ENCODE measurements around the gene MSS51.

Gene MSS51

DNA sequence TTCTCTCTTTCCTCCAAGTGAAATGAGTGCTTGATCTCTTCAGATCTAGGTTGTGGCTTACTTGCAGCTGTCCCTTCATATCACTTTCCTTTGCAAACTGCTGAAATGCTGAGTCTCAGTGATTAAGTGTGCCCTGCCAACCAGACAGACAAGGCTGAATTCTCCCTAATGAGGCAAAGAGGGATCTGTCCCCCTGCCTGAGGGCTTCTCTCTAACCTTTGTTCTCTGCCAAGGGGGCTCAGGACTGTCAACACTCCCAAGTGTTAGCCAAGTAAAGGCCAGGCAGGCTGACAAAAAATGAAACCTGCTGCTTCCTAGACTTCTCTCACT, at the start of gene MSS51:
Gene MSS51, minus strand, starts transcription at position 24 of the 330 bp plus-strand sequence. CDS start 5,277 bp downstream, outside the sequence.
- DNase-seq, result no peak

DNA sequence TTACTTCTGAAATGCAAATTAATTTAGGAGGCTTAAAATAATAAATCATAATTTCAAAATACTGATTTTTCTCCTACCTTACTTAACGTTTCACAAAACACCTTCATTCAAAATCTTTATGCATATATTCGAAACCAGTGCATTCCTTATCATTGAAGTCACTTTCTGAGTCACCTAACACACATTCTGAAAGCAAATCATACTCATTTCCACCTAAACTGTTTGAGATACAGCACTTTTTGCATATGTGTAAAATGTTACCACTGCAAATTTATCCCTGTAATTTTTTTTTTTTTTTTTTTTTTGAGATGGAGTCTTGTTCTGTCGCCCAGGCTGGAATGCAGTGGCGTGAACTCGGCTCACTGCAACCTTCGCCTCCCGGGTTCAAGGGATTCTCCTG, 46.8 kb upstream of the MSS51 start:
- DNase-seq, result no peak

DNA sequence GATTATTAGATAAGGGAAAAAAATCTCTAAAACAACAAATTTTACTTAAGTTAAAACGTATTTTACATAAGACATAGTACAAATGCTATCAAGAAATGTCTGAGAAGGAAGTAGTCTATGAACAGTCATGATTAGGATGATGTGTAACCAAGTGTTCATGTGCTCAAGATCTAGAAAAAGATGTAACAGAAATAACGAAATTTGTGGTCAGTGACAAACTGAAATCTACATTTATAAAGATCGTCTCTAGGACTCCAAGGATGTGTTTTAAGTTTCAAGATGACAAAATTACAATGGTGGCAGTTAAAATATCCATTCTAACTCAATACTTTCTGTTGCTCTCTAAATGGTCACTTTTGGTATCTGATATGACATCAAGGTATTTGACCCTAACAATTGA, 45.3 kb upstream of the MSS51 start:
- no peak for DNase-seq

- no peak for DNase-seq
These were observed 37.9 kb upstream of the MSS51 start for GRCh38 chr10:73471226-73471625.

DNA sequence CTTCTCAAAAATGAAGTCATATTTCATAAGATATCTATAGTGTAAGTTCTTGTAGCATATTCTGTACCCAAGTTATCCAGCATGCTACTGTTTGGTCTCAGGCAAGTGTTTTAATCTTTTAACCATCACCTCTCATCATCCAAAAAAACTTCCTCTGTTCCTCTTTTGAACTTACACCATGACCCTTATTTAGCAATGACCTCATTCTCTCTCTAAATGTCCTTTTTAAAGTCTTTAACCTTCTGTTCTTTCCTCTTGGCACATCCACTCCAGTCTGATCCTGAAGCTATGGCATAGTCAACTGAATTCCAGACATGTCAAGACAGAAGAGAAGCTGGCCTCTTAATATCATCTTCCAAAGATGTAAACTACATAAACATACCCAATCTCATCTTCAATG, 36.2 kb upstream of the MSS51 start:
- no peak for DNase-seq

DNA sequence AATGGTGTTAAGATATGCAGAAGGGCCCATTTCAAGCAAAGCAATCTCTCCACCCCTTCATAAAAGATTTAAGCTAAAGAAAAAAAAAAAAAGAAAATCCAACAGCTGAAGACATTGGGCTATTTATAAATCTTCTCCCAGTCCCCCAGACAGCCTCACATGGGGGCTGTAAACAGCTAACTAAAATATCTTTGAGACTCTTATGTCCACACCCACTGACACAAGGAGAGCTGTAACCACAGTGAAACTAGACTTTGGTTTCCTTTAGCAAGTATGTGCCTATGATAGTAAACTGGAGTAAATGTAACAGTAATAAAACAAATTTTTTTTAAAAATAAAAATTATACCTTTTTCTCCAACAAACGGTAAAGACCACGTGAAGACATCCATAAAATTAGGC, 33.8 kb upstream of the MSS51 start:
- DNase-seq, result no peak

DNA sequence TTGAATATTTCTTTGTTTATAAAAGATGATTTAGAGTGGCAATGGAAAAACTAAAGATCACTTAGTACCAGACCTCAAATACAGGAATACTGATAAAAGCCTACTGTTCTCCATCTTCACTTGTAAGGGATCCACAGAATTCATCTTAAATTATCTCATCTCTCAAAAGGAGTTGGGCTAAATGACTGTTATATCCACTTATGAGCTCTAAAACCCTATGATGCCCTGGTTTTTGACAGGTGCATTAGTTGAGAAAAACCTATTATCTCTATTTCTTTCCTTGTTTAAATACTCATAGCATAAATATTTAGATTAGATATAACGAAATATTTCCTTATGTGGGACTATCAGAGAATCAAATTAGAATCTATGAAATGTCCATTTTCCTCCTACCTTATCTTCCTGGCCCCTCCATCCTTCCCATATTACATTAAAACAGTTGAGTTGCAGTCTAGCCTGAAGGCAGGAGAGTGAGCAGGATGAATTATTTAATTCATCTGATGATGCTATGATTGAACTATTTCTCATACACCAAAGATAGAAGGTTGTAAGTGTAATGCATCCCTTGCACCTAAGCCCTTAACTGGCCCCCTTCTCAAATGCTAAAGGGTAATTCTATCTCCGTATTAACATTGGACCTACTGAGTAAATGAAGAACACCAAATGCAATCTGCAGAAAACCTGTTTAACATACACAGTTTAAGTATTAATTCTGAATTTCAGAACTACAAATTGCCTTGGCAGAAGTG, 32.8 kb upstream of the MSS51 start:
- DNase-seq, result no peak

GRCh38 chr10:73460897-73461296, 27.5 kb upstream of the MSS51 start:
- no peak for DNase-seq

GRCh38 chr10:73459683-73460314, 26.4 kb upstream of the MSS51 start:
- no peak for DNase-seq

- DNase-seq, result no peak
These were observed 23.0 kb upstream of the MSS51 start for GRCh38 chr10:73456187-73456890.

DNA sequence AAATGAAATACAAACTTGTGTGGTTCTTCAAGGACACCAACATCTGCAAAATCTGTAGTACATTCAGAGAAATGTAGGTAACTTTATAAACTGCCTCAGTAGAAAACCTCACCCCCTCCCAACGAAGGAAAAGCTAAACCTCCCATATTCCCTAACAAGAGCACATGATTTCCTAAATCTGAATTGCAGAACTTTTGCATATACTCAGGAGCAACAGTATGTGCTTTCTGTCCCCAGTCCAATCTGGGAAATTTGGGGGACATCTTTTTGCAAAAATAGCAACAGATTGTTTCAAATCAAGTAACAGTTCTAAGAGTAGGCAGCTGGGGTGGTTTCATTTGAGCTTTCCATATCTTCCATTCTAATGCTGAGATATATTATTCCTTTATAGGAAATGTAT, 15.8 kb upstream of the MSS51 start:
- DNase-seq, result no peak

GRCh38 chr10:73448384-73448783, 15.0 kb upstream of the MSS51 start:
- DNase-seq, result no peak

GRCh38 chr10:73446926-73447325, 13.6 kb upstream of the MSS51 start:
- DNase-seq, result no peak

DNA sequence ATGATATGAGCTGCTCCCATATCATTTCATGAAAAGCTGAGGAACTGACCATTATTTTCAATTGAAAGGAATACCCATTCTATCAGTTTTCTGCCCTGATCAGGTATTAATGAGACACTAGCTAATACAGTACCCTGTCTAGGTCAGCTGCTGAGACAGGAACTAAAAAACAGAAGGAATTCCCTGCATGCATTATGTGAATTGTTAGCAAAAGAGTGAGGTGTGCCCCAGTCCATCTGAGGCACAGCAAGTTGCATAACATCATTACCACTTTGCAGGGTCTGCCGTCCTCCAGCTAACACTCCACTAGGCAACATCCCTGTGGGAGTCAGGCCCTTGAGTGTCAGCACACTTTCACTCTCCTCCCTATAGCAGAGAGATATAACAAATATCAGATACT, 11.1 kb upstream of the MSS51 start:
- DNase-seq, result no peak

- DNase-seq, result no peak
These were observed 6.4 kb upstream of the MSS51 start for GRCh38 chr10:73439605-73440312.

DNA sequence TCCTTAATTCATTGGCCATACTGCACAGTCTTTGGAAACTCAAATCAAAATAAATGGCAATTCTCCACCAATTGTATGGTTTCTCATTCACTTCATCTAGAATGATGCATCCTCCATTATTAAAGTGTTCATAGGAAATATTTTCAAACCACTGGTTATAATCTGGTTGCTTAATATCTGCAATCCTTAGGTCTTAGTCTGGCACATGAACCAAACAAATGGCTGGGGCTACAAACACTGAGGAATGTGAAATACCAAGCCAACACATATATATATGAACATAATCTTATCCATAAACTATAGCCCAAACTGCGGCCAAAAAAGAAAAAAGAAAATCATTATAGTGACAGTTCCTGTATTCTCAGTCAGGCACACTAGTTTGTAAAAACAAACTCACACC, 5.7 kb upstream of the MSS51 start:
- no peak for DNase-seq

DNA sequence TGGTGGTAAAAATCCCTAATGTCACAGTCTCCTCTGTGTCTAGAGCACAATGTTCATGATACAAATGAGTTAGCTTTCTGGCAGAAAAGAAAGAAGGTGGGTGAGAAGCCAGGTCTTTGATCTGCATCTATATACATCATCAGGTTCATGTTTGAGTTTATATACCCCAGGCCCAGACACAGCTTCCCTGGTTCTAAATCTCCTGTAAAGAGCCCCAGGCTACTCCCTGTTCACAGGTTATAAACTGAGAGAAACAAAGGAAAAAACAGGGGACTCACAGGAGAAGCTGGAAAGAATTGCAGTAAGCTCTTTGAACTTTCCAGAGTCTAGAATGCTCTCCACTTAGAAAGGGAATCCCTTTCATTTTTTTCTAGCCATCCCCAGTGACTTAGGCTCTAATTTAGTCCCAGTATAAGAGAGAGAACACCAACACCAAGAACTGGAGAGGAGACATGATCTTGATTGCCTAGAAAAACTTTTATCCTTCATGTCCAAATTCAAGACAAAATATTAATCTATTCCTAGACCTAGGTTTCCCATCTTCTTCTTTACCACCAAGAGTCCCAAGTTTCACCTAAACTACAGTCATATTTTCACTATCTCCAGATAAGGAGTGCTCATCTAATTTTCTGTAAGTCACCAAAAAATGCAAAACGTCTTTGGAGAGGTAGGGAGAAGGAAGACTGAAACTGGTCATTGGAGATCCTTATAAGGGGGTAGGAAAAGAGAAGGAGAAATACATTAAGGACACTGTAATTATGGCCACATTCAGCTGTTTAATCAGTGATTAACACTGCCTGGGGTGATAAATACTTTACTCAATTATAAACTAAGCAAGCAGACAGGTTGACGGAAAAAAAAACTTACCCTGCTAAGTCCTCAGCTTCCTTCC, 469 bp downstream of the MSS51 start:
- no peak for DNase-seq

DNA sequence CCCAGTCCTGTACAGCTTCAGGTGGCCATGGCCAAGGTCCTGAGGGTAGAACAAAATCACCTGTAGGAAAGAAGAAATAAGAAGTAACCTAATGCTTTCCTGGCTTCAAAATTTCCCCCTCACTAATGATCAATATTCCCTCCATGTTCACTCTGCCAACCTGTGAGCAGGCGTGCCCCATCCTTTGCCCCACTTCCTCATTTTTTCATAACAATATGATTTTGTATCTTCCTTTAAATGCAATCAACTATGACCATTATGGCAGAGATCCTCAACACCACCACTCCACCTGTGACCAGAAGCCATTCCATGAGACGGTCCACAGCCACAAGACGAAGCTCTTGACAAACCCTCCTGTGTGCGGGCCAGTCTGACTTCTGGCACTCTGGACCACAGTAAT, 7.0 kb downstream of the MSS51 start:
- no peak for DNase-seq

GRCh38 chr10:73424478-73424877, 8.9 kb downstream of the MSS51 start:
- DNase-seq, result no peak

- no peak for DNase-seq
These were observed 10.1 kb downstream of the MSS51 start for GRCh38 chr10:73423309-73423708.

GRCh38 chr10:73416571-73416970, 16.8 kb downstream of the MSS51 start:
- no peak for DNase-seq

- DNase-seq, result no peak
These were observed 19.0 kb downstream of the MSS51 start for GRCh38 chr10:73414230-73414945.
